ENCODE measurements around the gene XPNPEP3.
"Not testable (repeated sequence)": the region's sequence is repeated elsewhere in the genome, so short reads cannot be mapped to it uniquely, and the experiment has no call there.

XPNPEP3 gene

GRCh38 chr22:40862013-40862412 is 5.1 kb downstream of the XPNPEP3 start, which contains the start of gene DNAJB7:
DNAJB7 (minus strand) TSS chr22:40862113; CDS start chr22:40861994, 119 bp downstream.
- DNase-seq: no peak

DNA sequence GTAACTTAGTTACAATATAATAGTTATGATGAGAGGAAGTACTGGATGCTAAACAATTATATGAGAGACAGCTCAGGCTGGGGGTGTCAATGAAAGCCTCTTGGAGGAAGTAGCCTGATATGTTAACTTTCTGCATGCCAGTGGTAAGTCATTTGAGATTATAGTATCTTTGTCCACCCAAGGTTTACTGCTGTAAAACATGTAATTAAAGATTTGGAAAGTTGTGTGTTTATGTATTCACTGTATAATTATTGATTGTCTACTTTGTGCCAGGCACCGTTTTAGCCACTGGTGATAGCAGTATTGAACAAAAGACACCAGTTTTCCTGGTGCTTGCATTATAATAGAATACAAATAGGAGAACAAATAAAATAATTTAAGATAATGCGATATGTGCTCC is 5.6 kb downstream of the XPNPEP3 start:
- no peak for DNase-seq

DNA sequence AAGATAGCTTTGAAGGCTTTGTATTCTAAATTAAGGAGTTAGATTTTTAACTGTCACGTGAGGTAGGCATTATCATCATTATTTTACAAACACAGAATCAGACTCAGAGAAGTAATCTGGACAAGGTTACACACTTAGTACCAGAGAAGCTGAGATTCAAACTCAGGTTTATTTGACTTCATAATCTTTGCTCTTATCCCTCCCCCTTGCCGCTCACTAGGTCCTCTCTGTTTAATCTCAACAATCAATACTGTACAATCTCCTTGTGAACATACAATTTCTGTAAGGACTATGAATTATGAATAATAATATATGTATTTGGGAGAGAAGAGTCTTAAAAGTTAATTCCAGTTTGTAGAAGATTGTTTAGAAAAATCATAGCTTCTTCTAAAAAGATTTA is 10.2 kb downstream of the XPNPEP3 start:
- DNase-seq: no peak

DNA sequence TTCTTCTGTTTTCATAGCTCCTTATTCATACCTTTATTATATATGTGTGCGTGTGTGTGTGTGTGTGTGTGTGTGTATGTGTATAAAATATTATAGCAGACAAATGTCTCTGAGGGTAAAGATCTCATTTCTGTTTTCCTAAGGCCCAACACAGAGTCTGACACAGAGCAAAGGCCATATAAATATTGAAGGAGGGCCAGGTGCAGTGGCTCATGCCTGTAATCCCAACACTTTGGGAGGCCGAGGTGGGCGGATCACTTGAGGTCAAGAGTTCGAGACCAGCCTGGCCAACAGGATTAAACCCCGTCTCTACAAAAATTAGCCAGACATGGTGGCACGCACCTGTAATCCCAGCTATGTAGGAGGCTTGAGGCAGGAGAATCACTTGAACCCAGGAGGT is 11.4 kb downstream of the XPNPEP3 start:
- DNase-seq: not testable (repeated sequence)

- no peak for DNase-seq
These were observed 17.1 kb downstream of the XPNPEP3 start for GRCh38 chr22:40874016-40874415.

GRCh38 chr22:40875111-40875510 is 18.2 kb downstream of the XPNPEP3 start:
- no peak for DNase-seq

GRCh38 chr22:40876907-40877306 is 20.0 kb downstream of the XPNPEP3 start:
- DNase-seq: no peak

- DNase-seq: no peak
These were observed 20.5 kb downstream of the XPNPEP3 start for GRCh38 chr22:40877488-40877887.

- no peak for DNase-seq
These were observed 22.0 kb downstream of the XPNPEP3 start for GRCh38 chr22:40878922-40879321.

- no peak for DNase-seq
These were observed 32.2 kb downstream of the XPNPEP3 start for GRCh38 chr22:40889116-40889515.

DNA sequence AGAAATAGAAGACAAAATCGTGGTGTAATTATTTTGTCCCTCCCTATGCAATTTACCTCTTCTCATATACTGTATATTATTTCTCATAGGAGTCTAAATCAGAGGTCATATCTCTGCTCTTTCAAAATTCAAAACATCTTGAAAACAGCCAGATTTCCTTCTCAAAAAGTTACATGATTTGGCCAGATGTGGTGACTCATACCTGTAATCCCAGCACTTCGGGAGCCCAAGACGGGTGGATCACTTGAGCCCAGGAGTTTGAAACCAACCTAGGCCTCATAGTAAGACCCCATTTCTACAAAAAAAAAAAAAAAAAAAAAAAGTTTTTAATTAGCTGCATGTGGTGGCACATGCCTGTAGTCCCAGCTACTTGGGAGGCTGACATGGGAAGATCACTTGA is 33.9 kb downstream of the XPNPEP3 start:
- DNase-seq: no peak

GRCh38 chr22:40894417-40894816 is 37.5 kb downstream of the XPNPEP3 start:
- DNase-seq: no peak

- DNase-seq: peak in 1 of 2 donors; percentile 75
These were observed 42.0 kb downstream of the XPNPEP3 start for GRCh38 chr22:40898850-40899357.

GRCh38 chr22:40904101-40904500 is 47.2 kb downstream of the XPNPEP3 start:
- no peak for DNase-seq

DNA sequence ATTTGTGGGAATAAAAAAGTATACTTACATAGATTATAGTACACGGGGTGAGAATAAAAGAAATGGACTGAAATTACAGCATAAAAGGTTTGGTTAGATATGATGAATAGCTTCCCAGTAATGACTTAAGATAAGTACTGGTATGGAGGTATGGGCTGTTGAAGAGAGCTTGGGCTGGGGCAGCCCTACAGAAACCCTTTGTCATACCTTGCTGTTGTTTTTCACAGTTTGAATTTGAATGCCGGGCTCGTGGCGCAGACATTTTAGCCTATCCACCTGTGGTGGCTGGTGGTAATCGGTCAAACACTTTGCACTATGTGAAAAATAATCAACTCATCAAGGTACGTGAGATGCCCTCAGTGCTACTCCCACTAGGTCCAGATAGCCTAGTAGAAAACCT is 51.9 kb downstream of the XPNPEP3 start:
- no peak for DNase-seq

GRCh38 chr22:40911772-40912171 is 54.8 kb downstream of the XPNPEP3 start:
- no peak for DNase-seq

- not testable (repeated sequence) for DNase-seq
These were observed 56.0 kb downstream of the XPNPEP3 start for GRCh38 chr22:40912987-40913386.

GRCh38 chr22:40919446-40919845 is 62.5 kb downstream of the XPNPEP3 start:
- no peak for DNase-seq

GRCh38 chr22:40920526-40920925 is 63.6 kb downstream of the XPNPEP3 start:
- DNase-seq: no peak

- peak; percentile 1 to 86 for DNase-seq
These were observed 65.7 kb downstream of the XPNPEP3 start for GRCh38 chr22:40922484-40923303.

DNA sequence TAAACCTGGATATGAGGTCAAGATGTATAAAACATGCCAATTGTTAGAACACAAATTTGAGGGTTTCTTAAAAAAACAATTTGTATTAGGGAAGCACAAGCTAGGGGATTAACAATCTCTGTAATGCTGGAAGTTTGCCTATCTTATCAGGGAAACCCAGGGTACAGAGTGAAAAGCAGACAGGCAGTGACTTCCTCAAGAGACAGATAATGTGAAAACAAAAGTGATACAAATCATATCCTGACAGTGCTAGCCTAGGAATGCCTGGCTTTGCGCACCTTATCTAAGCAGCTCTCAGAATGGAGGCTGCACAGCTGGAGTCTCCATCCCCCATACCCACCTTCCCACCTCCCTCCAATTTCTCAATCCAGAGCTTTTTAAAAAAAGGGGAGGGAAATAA is 71.7 kb downstream of the XPNPEP3 start:
- DNase-seq: no peak

DNA sequence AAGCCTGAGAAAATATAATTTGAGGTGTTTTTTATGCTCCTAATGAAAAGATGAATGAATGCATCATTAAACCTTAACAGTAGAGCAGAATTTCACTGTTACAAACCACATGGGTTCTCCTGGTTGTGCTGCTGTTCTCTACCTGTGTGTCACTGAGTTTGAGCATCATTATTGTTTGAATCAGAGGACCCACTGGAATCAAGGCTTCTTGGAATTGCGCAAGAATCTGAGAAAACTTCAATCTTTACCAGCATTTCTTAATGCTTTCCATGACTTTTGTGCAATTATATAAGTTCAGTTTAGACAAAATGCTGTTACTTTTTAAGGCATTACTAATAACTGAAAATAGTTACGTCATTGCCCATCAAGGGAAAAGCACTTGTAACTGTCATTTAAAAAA is 75.4 kb downstream of the XPNPEP3 start:
- DNase-seq: no peak

GRCh38 chr22:40939202-40939601 is 82.3 kb downstream of the XPNPEP3 start:
- DNase-seq: no peak

DNA sequence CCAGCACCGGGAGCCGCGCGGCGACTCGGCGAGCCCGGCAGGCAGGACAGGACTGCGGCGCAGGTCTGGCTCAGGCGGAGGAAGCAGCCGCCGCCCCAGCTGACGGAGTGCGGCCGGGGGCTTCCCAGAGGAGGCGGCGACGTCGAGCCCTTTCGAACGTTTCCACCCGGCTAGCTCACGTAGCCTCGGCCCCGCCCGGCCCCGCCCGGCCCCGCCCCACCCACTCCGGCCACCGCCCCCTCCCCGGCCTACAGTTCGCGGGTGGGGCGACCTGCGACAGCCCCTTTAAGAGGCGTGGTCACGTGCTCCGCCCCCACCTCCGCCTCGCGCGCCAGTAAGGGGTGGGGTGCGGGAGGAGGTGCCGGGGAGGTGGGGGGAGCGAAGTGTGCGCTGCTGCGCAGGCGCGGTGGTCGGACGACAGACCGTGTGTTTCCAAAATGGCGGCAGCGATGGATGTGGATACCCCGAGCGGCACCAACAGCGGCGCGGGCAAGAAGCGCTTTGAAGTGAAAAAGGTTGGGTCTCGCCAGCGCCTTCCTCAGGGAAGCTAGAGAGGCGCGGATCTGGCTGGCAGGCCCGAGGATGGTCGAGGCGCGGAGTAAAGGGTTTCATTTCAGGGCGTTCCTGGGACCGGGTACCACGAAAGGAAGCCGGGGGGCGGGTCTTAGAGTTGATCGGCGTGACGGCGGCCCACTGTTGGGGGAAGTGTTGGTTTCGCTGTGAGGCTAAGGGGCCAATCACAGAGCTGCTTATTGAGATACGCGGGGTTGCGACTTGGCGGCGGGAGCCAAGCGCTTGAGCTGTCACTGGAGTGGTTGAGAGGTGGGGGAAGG is 94.2 kb downstream of the XPNPEP3 start, which contains the start of gene RBX1:
RBX1 (plus strand) TSS at position 417 of the 833 bp plus-strand sequence; CDS start at position 438, 21 bp downstream.
- DNase-seq: peak; percentile 99 to 100
